HG03095 (cell line): Measurements from ENCODE around the gene PHF19.
A peak's percentile ranks its signal among the peaks of the same experiment; 100 is the strongest.

ENCODE experiments used
- ATAC-seq: cut with Tn5 transposase; IDR thresholded peaks from one replicate; pipeline ENCODE4 v1.9.1; 2021; ENCODE audit warnings: moderate library complexity; ENCODE audit not compliant: unreplicated experiment

PHF19 gene

DNA sequence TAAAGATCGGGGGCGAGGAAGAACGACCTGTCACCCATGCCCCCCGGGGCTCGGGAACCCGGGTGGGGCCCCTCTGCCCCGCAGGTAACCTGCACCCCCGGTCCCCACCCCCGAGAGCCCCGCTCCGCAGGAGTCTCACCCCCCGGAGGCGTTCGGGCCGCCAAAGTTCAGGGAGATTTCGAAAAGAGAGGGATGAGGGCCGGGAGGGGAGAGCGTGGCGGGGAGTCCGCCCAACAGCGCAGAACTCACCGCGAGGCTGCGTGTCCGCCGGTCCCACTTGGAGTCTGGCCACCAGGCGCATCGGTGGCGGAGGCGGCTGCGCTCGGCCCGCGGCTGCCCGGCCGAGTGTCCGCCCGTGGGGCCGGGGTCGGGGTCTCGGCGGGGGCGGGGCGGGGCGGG, at the start of gene PHF19:
PHF19 (minus strand) TSS at position 347 of the 399 bp plus-strand sequence. CDS start 2,447 bp downstream, outside the sequence.
- peak; percentile 17 for ATAC-seq

DNA sequence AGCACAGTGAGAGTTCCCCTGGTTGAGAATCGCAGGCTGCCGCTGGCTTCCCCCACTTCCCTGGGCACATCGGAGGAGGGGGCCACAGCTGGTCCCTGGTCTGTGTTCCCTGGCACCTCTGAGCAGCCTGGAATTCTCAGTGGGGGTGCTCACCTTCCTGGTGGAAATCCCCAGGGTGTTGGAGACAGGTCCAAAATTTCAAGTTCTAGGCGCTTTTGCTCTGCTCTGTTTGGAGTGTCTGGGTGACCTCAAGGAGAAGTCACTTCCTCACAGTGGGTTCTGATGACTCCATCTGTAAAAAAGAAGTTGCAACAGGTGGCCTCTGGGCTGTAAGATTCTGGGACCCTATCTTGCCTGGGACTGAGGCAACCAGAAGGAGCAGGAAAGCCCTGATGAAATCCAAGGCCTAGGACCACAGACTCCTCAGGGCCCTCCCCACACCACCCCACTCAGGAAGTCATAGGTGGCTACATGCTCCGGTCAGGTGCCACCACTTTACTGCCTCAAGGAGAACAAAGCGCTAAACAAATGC, 49.5 kb upstream of the PHF19 start, which contains the start of gene TRAF1:
TRAF1 (minus strand) TSS at position 400 of the 532 bp plus-strand sequence. CDS start 721 bp downstream, outside the sequence.
- ATAC-seq, result no peak

DNA sequence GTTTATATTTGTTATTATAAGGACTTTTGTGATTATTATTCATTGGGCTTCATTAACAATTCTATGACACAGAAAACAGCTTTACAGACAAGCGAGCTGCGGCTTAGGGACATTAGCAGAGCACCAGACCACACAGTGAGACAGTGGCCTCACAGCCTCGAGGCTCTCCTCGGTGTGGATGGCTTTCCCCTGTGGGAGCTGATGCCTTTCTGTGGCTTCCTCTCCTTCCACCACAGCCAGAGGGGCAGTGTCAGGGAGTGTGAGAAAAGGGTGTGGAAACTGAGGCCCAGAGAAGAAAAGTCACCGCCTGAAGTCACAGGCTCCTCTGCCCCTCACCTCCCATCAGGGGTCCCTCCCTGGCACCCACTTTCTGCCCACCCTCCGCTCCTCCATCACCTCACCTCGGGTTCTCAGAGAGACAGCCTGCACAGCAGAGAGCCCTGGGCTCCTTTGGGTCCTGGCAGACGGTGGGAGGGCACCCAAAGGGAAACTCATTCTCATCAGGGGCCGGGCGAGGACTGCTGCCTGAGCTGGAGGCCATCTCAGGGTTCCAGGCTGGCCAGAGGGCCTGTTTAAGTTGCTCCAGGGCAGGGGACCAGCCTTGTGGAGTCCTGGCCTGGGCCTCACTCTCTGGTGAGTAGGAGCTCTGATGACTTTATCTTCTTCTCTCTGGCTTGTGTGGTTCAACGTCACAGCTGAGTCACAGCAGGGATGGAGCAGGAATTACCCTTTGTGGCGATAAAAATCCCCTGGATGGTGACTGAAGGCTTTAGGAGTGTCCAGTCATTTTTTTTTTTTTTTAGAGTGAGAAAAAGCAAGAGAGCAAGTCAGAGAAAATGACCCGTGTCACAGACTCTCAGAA, 48.8 kb upstream of the PHF19 start:
- ATAC-seq, result peak; percentile 31

DNA sequence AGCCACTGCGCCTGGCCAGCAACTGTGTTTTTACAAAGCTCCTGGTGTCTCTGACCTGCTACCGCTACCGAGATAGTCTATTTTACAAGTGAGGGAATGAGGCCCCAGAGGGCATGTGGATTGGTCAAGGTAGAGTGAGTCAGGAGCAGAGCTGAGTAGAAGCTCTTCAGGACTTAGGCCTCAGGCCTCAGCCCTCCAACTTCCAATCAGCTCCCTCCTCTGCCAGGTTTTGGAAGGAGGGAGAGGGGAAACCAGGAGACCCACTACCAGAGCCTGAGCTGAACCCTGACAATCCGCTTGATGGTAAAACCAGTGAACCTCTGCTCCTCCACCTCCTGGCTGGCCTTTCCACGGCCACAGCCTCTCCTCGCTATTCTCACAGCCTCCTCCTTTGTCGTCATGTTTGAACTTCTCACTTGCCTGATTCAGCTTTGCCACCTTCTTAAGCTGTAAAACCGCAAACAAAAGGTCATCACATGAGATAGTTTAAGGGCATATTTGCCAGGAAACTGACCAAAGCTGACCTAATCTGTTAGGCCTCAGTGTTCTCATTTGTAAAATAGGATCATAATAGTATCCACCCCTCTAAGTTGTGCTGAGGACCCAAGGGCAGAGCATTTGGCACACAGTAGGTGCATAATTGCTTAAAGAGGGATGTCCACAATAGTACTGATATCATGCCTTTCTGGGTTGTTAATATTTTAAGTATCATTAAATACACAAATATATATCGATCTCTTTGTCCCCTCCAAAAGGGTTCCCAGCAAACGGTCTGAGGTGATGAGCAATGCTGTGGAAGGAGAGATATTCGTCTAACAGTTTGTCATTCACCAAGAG, 47.9 kb upstream of the PHF19 start:
- ATAC-seq, result no peak

DNA sequence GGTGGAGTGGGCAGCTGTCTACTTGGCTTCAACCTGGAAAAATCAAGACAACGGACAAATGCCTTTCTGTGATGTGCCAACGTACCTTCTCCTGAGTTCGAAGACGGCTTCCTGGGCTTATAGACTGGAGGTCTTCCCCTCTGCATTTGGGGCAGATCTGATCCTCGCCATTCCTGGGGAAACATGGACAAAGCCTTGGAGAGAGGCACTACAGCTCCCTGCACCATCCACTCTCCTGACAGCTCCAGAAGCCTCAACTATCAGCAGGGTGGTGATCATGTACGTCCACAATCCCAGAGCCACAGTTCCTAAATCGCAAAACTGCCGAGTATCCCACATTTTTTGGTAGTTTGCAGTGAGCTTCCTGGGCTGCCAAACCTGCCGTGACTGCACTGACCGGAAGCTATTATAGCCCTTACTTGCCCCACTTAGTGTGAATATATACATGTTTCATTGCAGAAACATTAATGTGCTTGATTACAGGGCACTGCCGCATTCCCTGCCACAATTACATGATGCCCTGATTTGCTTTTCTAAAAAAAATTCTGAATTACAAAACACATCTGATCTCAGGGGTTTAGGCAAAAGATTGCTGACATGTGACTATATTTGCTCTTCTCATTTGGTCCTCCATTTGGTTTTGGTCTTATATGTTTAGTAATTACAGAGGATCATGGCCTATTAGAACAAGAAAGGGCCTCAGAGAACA, 46.8 kb upstream of the PHF19 start:
- ATAC-seq, result no peak

DNA sequence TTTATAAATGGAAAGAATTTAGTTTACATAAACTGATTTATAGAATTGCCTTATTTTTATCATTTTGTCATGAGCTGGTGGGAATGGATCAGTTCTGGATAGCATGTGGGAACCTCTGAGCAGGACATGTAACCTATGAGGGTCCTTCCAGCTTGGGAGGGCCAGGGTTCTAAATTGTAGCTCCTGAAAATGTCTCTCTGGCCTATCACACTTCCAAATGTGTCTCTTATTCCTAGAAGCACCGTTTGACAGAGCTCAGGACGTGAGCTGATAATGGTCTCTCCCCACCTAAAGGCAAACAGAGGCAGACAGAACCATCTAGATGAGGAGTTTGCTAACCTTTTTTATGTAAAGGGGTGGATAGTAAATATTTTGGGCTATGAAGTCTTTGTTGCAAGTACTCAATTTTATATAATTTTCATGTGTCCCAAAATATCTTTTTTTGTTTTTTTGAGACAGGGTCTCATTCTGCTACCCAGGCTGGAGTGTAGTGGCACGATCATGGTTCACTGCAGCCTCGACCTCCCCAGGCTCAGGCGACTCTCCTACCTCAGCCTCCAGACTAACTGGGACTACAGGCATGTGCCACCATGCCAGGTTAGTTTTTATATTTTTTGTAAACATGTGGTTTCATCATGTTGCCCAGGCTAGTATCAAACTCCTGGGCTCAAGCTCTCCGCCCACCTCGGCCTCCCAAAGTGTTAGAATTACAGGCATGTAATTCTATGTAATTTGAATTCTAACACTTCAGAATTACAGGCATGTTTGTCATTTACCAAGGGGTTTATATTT, 45.6 kb upstream of the PHF19 start:
- ATAC-seq, result no peak

DNA sequence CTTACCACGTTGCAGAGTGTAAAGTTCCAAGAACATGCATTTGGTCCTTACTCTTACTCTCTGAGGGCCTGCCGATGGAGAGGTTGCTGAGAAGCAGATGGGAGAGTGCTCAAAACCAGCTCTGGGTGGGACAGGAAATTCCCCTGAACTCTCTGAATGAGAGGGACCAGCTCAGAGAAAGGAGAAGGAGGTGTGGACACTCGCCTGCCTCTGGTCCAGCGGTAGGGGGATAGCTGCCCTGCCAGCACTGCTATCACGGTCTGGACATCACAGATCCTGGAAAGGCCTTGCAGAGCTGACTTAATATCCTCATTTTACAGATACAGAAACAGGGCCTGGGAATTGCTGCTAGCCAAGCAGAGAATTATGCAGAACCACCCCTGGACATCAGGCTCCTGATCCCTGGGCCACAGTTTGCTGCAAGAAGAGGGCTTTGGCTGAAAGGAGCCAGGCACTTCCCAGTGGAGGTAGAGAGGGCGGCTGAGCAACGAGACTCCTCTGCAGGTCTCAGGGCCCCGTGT, 44.7 kb upstream of the PHF19 start:
- no peak for ATAC-seq

DNA sequence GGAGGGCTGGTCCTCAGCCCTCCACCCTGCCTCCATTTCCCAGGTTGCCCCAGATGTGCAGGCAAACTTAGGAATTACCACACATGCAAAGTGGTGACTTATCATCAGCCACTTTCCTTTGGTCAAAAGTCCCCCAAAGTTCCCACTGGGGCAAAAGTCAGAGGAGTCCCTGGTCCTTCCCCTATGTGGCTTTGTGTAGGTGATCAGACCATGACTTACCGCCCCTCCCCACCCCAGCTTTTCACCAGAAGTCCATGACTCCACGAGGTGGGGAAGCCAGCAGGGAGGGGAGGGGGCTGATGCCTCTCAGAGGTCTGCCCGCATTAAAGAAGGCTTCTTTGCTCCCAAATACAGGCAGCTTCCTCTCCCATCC, 43.8 kb upstream of the PHF19 start:
- peak; percentile 37 for ATAC-seq

DNA sequence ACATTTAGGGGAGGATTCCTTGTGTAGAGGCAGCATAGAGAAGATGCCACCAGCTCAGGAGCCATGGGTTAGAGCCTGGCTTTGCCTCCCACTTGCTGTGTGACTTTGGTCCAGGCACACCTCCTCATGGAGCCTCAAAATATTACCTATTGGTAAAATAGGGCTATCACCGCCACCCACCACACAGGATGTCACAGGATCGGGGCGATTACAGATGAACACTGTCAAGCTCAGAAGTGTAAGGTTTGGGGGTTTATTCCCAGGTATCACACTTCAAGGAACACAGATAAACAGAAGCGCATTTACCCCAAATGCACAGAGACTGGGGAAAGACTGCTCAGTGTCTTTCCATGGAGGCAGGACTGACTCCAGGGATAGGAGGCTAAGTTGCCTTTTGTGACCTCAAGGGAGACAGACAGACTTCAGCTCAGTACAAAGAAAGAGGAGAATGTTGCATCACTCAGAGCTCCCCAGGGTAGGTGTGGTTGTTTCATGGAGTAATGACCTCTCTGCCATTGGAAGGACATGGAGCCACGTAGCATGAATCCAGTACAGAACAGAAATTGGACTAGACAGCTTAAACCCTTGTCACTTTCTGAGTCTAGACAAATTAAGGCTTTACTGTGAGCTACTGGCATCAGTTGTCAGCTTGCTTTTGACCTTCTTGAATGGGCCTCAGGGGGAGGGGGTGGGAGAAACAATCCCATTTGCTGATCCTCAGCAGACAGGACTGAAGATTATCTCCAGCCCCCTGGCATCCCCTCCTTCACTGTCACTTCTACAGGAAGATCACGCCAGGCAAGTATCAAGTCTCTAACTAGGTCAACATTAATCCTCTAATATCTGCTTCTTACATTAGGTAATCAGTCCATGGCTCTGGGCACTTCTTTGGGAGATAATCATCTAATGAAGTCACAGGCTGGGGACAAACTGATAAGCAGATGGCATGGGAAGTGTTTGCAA, 43.1 kb upstream of the PHF19 start:
- no peak for ATAC-seq

DNA sequence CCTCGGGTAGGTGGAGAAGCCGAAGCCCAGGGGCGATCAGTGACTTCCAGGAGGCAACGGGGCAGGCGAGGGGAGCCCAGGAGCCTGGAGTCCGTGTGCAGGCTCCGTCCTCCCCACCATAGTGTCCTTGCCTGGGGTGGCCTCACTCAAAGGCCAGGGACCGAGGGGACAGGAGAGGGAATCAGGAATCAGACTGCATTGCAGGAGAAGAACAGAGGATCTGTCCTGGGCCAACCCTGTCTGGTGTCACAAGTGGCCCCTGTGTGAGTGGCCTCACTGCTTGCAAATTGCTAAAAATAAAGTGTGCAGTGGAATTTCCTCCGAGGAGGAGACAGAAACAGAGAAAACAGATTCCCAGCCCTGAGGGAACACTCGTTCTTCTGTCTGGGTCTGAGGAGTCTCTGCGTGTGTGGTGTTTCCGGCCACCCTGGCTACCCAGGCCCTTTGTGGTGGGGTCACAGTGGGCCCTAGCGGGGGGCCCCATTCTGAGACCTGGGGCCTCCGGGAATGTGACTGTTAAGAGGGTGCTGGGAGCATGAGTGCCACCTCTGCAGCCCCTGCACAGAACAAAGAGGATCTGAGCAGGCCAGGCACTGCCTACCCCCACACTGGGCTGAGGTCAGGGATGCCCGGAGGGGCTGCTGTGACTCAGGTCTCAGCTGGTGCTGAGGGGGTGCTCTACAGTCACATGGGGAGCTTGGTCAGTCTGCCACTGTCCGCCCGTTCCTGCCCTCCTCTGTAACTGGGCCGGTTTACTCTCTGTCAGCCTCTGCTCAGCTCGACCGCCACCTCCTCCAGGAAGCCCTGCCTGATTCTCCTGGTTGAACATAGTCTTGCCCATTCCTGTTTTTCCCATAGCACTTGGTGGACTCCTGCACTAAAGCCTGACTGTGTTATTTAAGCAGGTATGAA, 42.2 kb upstream of the PHF19 start:
- no peak for ATAC-seq

DNA sequence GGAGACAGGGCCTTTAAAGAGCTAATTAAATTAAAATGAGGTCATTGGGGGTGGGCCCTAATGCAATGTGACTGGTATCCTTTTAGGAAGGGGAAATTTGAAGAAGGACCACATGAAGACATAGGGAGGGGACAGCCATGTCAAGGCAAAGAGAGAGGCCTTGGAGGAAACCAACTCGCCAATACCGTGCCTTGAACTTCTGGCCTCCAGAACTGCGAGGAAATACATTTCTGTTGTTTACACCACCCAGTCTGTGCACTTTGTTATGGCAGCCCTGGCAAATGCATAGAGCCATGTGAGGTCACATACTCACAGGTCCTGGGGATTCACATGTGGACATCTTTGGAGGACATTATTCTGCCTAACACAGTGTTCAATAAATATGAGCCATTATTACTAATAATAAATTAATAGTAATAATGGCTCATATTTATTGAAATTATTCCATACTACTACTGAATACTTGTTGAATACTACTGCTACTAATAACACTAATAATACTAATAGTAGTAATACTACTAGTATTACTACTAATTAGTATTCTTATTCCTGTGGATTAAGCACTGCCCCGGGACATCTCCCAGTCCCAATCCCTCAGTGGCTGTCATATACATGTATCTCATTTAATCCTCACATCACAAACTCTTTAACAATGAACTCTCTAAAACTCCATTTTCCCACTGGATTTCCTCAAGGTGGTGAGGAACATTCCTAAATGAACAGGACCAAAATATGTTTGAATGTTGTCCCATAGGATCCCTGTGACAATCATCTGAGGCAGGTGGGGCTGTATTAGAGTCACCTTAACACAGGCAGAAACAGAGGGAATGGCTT, 41.2 kb upstream of the PHF19 start:
- ATAC-seq, result no peak

DNA sequence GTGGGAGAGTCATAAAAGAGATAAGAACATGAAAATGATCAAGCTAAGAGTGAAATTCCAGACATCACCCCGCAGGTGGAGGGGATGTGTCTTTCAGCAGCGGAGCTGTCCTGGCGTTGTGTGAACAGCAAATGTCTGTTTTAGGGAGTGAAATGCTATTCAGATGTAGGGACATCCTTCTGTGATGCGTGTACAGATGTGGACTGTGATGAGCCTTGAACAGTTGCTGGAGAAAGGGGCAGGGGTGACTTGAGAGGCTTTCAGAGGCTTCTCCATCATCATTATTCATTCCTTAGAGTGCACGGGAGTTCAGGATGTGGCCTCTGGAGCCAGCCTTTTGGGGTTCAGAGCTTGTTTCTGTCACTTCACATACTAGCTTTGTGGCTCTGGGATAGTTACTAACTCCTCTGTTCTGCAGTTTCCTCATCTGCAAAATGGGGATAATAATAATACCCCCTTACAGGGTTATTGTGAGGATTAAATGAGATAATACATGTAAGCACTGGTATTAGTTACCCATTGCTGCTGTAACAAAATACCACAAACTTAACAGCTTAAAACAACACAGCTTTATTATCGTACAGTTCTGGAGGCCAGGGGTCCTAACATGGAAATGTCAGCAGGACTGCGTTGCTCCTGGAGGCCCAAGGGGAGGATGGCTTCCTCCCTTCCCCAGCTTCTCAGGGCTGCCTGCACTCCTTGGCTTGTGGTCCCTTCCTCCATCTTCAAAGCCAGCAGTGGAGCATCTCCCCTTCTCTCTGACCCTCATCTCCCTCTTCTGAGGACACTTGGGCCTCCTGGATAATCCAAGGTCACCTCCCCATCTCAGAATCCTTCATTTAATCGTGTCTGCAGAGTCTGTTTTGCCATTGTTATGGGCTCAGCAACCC, 40.2 kb upstream of the PHF19 start:
- no peak for ATAC-seq

DNA sequence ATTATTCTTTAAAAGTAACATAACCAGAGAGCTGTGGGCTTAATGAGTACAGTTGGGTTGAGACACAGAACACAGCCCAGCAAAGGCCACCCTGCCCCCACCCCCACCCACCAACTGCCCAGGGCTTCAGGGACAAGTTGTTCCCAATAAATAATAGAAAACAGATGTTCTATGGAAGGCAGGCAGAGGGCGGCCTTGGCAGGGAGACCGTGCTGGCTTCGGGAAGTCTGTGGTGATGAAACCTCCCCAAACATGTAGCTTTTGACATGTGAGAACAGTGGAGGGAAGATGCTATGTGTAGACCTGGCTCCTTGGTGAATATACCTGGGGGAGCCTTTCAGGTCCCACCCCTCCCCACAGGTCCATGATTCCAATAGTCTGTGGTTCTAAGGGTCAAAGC, 39.6 kb upstream of the PHF19 start:
- ATAC-seq, result no peak

DNA sequence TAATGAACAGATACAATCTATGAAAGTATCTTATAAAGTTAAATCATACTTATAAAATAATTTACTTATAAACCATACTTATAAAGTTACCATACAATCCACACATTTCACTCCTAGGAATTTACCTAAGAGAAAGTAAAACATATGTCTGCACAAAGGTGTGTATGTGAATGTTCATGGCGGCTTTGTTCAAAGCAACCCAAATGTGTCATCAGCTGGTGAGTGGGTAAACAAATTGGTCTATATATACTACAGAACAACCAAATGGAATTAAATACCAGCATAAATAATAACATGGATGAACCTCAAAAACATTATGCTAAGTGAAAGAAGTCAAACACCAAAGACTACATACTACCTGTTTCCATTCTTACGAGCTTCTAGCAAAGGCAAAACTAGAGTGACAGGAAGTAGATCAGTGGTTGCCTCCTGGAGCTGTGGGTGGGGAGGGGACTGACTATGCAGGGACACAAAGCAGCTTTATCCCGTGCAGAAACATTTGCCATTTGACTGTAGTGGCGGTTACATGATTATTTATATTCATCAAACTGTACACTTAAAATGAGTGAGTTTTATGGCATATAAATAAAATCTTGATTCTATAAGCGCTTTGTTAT, 39.0 kb upstream of the PHF19 start:
- ATAC-seq, result no peak

DNA sequence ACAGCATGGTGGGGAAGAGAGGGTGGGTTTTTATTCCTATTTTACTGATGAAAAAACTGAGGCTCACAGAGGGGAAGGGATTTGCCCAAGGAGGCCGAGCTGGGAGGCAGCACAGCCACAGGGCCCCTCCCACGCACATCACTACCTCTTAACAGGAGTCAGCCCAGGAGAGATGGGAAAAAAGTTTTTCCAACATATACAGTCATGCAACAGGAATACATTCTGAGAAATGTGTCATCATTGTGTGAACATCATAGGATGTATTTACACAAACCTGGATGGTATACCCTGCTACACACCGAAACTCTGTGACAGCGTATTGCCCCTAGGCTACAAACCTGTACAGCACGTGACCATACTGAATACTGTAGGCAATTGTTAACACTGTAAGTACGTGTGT, 38.0 kb upstream of the PHF19 start:
- ATAC-seq, result no peak

DNA sequence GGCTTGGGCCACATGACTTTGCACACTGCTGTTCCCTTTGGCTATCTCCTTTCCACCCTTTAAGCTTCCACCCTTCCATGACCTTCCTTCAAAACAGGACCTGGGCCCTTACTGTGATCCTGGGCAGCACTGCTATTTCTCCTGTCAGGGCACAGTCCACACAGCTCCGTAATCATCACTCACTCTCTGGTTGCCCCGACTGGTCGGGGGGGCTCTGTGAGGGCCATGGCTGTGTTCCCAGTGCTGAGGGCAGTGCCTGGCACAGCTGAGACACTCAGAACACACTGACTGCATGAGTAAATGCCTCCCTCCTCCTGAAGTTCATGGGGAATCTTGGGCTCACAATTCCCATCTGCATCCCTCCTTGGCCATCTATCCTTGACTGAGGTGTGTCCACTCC, 37.4 kb upstream of the PHF19 start:
- ATAC-seq, result no peak
